NCI-H128 (cell line): ENCODE results near the gene MYO1A.
A peak's percentile ranks its signal among the peaks of the same experiment; 100 is the strongest.
"Not testable (repeated sequence)": the region's sequence is repeated elsewhere in the genome, so short reads cannot be mapped to it uniquely, and the experiment has no call there.

Source experiments
- DNase-seq: peaks from one replicate; lab custom pipeline; 2025; ENCODE audit not compliant: unreplicated experiment; lab: John Stamatoyannopoulos, UW

The MYO1A gene

DNA sequence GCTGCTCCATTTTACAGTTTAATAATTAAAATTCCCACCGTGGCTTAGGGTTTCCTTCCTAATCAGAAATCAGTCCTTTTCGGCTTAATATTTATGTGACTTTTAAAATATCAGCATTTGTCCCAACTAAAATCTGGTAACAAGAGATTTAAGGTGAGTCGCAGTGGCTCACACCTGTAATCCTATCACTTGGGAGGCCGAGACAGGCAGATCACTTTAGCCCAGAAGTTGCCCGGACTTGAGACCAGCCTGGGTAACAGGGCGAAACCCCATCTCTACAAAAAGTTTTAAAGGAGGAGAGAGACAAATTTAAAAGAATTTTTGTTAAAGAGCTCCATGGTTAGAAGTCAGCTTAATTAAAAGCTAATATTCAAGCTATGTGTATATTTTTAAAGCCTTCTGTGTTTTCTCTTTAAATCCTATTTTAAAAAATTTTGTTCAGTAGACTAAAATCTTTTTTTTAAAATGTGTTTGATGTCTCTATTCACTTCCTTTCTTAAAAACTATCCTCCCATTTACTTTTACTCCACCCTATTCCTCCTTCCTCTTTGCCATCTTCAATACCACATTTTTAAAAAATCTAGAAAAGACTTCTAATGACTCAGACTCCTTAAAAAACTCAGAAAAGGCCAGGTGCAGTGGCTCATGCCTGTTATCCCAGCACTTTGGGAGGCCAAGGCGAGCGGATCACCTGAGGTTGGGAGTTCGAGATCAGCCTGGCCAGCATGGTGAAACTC, 29.8 kb downstream of the MYO1A start:
- no peak for DNase-seq

DNA sequence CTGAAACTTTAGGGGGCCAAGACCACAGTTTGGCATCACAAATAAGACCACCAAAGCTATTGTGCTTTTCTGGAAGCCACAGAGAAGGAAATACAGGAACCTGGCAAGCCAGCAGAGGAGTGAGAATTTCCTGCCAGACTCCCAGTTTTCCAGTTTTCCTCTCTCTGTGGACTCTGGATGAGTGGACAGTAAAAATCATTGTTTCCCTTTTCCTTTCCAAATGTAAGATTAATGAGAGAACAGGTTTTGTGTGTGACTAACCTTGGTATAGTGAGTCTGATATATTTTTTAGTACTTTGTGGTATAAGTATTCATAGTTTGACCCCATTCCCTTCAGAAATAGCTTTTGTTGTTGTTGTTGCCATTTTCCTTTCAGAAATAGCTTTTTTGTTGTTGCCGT, 31.0 kb downstream of the MYO1A start:
- DNase-seq, result no peak

DNA sequence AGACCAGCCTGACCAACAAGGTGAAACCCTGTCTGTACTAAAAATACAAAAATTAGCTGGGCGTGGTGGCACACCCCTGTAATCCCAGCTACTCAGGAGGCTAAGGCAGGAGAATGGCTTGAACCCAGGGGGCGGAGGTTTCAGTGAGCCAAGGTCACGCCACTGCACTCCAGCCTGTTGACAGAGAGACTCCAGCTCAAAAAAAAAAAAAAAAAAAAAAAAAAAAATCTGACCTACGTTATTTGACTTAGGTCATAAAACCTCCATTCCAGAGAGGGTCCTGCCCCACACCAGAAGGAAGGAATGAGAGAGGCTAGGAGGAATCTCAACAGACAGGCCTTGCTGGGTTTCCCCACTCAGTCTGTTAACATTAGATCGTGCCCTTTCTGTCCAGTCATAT, 31.6 kb downstream of the MYO1A start:
- not testable (repeated sequence) for DNase-seq

DNA sequence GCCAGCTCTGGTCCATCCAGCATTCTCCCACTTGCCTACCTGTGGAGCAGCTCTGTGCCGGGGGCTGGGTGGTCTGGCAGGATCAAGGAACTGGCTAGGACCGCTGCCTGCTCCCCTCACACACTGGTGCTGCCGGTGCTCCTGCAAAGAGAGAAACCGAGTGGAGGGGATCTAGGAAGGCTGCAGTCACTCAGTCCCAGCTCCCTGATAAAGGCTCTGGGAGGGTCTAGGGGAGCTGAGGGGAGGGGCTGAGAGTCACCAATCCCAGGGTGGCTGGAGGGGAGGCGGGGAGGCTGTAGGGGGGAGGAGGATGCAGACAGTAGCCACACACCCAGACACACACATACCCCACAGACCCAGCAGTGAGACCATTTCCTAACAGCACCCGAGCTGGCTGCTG, 33.6 kb downstream of the MYO1A start, which contains the start of gene TAC3:
Gene TAC3 (minus strand): TSS at position 182 of the 400 bp plus-strand sequence. CDS start 732 bp downstream, outside the sequence.
- no peak for DNase-seq

DNA sequence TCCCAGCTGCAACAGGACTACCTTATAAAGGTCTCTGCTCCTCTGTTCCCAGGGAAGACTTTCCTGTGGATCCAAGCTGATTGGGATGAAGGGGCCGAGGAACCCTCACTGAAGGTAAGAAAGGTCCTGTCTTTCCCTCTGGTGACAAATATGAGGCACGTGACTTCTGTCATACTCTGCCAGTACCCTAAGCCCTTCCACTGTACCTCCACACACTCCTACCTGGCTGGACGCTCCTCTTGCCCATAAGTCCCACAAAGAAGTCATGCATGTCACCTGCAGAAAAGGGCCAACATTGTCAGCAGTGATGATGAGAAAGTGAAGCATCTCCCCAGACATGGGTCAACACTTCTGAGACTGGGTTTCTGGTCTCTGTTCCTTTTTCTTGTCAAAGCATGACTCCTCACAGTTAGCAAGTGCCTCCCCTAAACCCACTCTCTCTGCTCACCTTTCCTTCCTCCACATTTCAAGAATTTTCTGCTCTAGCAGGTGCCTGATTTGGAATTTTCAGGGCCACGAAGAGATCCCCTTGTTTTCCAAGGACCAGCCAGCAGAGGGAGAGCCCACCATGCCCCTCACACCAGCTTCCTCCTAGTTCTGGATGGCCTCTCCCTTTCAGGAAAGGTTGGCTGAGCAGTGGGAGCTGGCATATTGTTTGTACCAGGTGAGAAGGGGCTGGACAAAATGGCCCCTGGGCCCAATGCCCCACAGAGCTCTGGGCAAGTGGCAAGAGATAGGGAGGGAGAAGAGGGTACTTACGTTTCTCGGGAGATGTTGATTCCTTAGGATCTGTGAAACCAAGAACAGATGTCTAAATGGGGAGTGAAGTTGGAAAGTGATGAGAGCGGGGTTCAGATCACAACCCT, 37.1 kb downstream of the MYO1A start:
- no peak for DNase-seq

DNA sequence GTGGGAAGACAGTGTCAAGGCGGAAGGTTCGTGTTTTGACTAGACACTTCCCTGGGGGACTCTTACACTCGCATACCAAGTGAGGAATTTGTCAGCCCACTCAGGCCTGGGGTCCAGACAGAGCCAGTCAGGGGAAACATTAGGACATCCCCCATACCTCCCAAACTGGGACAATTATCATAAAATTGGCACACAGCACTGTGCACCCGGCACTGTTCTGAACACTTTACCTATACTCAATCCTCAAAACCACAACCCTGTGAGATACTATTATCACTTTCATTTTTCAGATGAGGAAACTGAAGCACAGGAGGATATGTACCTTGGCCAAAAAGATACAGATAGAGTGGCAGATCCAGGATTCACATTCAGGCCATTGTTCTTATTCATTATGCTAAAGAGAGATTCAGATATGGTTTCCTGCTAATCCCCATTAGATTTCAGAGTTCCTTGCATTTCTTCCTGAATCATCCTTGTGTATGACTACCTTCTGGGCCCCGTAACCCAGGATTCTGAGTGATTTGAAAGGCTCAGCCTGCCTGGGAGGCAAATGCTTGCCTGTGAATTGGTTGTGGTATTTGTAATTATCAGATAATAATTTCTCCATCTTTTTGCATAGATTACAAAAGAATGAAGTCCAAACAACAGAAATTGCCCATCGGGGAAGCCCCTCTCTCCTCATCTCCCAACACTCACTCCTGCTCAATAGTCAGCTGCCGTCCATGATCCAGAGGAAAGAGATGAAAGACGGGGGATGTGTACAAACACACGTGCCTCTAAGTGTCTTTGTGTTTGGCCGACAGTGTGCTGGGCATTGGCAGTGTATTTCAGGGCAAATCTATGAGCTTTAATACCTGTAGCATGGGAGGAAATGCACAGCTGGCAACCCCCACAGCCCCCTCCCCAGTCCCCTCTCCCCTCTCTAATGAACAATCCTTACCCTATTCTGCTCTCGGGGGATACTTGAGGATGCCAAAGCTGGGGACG, 38.2 kb downstream of the MYO1A start:
- no peak for DNase-seq

DNA sequence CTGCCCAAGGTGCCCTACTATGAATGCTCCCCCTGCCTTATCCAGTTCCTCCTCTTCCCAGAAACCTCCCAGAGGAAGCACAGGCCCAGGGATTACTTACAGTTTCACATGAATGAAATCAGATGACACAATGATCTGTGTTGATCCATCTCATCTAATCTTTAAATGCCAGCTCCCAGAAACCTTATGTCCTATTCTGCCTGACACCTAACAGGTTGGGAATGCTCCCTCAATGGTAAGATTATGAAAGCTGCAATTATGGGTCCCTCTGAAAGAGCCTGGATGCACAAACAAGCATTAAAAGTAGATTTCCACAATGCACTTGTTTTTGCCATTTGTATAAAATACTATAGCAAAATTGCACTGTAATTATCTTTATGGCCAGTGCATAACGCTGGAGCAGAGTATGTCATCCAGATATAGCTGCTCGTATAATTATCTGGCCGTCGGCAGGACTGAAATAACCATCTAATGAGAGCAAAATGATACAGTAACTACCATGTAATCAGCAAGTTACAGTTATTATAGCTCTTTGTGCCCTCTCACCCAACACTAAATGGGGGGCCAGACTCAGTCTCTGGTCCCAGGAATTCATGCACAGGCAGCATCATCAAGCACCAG, 39.2 kb downstream of the MYO1A start:
- no peak for DNase-seq

DNA sequence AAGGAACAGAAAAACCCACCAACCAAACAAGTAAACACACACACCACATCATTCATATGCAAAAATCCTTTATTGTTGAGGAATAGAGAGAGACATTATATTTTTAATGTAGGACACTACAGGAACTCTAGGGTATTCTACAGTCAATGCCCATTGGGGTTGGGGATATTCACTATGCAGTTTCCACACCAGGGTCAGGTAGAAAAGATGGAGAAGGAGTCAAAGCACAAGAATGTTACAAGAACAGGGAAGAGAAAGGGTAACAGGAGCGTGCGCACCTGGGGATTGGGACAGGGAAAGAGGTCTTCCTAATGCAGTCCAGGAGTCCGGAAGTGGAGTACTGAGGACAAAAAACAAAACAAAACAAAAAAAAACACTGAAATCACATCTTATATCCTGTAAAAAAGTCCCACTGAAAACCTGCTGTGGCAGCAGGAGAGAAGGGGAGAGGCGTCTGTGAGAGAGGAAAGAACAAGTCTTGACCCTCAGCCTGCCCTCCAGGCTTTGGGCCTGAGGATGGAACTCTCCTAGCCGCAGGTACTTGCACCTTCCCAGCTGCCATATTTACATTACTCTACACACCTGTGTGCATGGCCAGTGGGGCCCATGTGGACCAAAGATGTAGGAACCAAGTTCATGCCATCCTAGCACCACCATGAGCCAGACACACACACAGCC, 39.8 kb downstream of the MYO1A start:
- DNase-seq, result no peak

DNA sequence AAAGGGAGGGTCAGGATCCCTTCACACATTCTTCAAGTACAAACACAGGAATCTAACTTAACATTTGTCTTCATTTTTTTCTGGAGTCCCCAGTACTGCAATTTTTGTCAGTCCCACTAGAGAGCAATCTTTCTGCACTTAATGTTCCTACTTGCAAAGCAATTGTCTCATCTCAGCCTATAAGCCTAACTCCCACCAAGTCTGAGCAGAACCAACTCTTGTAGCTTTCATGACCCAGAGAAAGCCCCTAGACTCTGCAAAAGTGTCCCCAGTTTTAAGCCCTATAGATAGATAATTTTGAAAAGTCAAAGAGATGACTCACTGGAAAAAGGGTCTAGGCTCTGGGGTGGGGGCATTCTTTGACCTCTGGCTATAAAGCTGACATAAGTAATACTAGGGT, 41.8 kb downstream of the MYO1A start:
- no peak for DNase-seq

DNA sequence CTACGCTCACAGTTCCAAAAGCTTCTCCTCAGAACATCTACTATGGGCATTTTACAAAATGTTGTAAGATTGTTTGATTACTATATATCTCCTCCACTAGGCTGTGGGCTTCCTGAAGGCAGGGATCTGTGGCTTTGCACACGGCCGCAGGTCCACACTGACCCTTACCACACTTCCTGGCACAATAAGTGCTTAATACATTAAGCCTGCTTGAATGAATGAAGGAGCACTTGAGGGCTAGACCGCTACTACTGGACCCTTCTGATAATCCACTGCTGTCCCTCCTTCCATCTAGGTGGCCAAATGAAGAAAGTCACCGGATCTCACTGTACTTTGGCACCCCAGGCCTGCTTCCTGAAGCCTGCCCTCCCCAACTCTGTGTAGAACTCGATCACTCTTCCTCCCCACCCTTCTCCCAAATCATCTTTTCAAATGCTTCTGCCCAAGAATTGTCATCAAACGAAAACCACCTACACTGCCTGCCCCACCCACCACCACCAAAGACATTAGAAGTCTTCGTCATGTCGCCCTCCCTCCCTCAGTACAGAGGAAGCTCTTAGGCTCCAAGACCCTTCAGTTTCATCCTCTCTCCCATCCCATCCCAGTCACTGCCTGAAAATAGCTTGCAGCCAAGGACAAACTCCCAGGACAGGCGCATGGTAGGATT, 43.0 kb downstream of the MYO1A start:
- no peak for DNase-seq

DNA sequence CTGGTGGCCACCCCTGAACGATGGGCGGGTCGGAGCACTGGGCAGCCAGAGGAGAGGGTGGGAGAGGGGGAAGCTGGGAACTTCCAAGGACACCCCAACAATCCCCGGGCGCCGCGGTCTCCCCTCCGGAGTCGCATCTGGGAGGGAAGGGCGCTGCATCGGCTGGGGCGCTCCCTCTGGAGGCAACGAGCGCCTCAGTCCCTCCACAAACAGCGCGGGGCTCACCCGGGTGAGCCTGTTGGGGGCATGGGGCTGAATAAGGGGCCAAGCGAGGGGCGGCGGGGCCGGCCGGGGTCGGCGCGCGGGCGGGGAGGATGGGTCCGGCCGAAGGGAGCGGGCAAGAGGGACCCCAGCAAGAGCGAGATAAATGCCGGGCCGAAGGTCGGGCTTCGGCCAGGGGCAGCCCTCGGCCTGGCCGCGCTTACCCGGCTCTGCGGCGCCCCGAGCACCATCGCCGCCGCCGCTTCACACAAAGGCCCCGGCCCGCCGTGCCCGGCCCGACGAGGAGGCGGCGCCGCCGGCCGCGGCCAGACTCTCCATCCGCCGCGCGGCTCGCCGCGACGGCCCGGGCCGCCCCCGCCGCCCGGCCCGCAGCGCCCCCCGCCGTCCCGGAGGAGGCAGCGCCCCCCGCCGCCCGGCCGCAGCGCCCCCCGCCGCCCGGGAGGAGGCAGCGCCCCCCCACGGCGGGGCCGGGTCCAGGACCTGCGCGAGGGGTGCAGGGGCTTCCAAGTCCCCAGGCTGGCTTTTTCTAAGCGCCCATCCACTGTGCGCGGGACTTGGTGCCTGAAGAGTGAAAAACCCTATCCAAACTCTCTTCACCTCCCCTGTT, 43.7 kb downstream of the MYO1A start, which contains the start of gene ZBTB39:
Gene ZBTB39 (minus strand): TSS at position 567 of the 829 bp plus-strand sequence. CDS start 1,629 bp downstream, outside the sequence.
- no peak for DNase-seq

DNA sequence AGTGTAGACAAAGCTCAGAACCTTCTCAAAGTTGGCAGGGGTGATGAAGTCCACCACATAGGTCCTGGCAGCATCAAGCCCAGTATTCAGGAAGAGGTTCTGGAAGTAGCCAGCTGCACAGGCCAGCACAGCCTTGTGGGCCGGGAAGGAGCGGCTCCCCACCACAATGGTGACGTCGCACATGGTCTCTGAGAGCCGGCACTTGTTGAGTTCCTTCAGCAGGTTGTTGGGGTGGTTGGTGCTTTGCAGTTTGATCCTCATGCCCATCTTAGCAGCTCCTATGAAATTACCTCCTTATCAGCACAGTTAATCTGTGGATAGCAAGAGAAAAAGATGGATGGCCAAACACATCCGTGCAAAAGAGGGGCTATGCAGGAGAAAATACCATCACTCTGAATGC, 45.3 kb downstream of the MYO1A start:
- DNase-seq, result no peak

DNA sequence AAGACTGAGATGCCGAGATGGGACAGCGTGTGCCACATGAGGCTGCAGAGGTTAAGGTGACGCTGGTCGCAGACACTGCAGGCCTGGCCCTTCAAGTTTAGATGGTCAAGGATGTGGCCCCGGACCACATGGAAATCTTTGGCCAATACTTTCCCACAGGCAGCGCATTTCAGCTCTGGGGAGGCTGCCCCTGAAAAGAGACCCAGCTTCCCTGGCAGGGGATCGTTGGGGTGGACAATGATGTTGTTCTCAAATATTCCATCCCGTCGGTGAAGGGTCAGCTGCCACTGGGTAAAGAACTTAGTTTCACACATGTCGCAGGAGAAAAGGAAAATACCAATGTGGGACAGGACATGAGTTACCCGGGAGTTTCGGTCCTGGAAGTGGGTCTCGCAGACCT, 46.5 kb downstream of the MYO1A start:
- DNase-seq, result no peak

DNA sequence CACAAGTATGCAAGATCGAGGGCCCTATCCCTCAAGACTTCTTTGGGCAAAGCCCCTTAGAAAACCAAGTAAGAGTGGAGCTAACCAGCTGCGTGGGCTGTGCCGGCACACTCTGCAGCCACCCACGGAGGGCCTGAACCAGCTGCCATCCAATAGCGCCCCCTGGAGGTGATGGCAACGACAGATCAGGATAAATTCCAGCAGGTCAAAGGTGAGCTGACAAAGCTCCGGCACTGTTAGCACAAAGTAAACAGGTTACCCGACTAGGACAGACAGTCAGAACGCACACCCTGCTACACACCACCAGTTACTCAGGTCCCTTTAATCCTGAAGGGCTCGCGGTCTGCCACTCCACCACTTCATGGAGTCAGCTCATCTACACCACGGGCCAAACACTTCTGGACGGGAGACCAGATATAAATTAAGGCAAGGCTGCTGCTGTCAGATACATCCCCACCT, 48.5 kb downstream of the MYO1A start:
- peak; percentile 10 for DNase-seq

DNA sequence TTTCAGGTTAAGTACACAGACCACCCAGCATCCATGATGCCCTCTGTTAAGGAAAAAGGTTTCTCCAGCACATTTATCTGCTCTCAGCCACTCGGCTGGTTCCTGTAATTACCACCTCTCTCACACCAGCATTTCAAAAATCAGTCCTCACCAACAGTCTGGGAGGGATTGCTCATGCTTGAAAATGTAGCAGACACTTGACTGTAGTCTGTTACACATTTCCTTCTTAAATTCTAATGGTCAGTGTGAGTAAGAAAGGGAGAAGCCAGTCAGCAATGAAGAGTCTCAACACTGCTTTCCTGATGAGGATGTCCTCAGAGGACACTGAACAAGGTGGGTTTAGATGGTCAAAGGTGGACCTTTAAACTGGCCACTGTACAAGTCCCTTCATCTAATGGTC, 49.5 kb downstream of the MYO1A start:
- no peak for DNase-seq

DNA sequence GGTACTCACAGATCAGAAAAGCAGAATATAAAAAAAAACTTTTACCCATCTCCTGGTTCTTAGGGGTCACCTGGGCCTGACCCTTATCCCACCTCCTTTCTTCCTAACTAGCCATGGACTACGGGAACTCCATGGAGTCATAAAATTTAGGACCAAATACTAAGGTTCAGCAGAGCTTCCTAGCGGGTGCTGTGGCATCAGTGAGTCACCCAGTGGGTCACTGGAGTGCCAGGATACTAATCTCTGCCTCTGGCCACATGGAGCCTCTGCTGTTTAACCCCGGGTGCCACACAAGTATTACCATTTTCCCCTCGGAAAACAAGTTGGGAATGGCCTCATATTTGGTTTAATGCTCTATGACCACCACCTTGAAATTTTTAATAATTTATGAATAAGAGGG, 50.5 kb downstream of the MYO1A start:
- no peak for DNase-seq

DNA sequence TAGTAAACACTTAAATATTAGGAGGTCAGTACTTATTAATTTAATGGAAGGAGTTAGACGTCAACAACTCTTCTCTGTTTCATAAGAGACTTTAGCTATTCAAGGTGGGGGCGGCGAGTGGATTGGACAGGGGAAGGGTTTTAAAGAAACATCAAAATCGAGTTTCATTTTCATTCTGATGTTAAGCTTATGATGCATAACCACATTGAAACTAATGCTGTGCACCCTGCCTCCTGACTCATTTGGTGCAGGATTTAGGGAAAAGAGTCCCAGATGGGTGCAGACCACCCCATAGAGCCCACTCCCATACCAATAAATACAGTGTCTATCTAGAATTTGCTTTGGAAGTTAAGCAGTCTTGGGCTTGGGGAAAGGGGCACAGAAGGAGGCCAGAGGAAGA, 50.9 kb downstream of the MYO1A start:
- DNase-seq, result no peak

DNA sequence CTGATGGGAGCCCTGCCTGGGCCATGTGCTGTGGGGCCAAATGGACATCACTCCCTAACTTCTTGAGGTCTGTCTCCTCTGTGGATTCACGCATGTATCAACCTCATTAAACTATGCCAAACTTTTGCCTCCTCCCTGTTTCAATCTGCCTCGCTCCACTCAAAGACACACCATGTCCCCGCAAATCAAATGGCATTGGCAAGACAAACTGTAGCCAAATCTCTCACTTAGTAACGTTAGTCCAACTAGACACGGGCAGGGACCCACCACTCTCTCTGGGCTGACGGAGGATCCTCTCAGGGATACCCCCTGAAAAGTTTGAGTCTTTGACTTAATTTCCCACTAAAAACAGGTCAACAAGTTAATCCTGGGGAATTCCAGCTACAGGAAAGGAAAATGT, 51.6 kb downstream of the MYO1A start:
- no peak for DNase-seq
